ENCODE measurements around the gene ZNF561.

- no peak for TF ChIP-seq CTCF (IDR thresholded peaks at IDR 0.05; ENCODE audit: low read length)
- TF ChIP-seq EZH2 (IDR thresholded peaks at IDR 0.05; ENCODE audit: borderline replicate concordance, low read length), result no peak
Observed at GRCh38 chr19:9570255-9570654, 50.8 kb downstream of the ZNF561 start.

Measured in OCI-LY1 (cell line).